Mesenchymal stem cell (in vitro differentiated cells and primary cell): ENCODE data around the gene TSPAN3.

Experiments used
- DNase-seq: peaks from one replicate; pipeline ENCODE4 v3.0.0-alpha.2; 2013
- H2AFZ ChIP-seq: one replicate; pipeline ENCODE4 v1.6.1; 2013; ENCODE audit warnings: low read depth, mild to moderate bottlenecking, control low read depth, inconsistent platforms, low read length, moderate library complexity
- H2AK5ac ChIP-seq: 2 replicates; pipeline ENCODE4 v1.6.1; 2013; ENCODE audit warnings: low read length, moderate library complexity, mild to moderate bottlenecking, inconsistent platforms; ENCODE audit not compliant: severe bottlenecking
- H2BK120ac ChIP-seq: one replicate; pipeline ENCODE4 v1.6.1; 2013; ENCODE audit warnings: low read depth, mild to moderate bottlenecking, inconsistent platforms, low read length, moderate library complexity
- H2BK12ac ChIP-seq, 2 experiments: one replicate each; pipeline ENCODE4 v1.6.1; 2013; ENCODE audit warnings: inconsistent platforms in 2 of 2, low read length in 2 of 2, mild to moderate bottlenecking in 2 of 2, moderate library complexity in 2 of 2, control low read depth in 1 of 2
- H2BK15ac ChIP-seq: one replicate; pipeline ENCODE4 v1.6.1; 2013; ENCODE audit warnings: mild to moderate bottlenecking, low read depth, inconsistent platforms; ENCODE audit not compliant: poor library complexity, severe bottlenecking
- H2BK5ac ChIP-seq: 2 replicates; pipeline ENCODE4 v1.6.1; 2013; ENCODE audit warnings: low read depth, mild to moderate bottlenecking, low read length, control low read depth, inconsistent platforms; ENCODE audit not compliant: poor library complexity, severe bottlenecking
- H3K14ac ChIP-seq, 2 experiments: one replicate each; pipeline ENCODE4 v1.6.1; 2013; ENCODE audit warnings: inconsistent platforms in 2 of 2, low read length in 2 of 2, control low read depth in 1 of 2, mild to moderate bottlenecking in 1 of 2, moderate library complexity in 1 of 2
- H3K18ac ChIP-seq, 2 experiments: one replicate each; pipeline ENCODE4 v1.6.1; 2013; ENCODE audit warnings: inconsistent platforms in 2 of 2, low read length in 2 of 2, control low read depth in 1 of 2, low read depth in 1 of 2, mild to moderate bottlenecking in 1 of 2
- H3K23ac ChIP-seq, 2 experiments: one replicate each; pipeline ENCODE4 v1.6.1; 2013; ENCODE audit warnings: inconsistent platforms in 2 of 2, low read length in 2 of 2, mild to moderate bottlenecking in 2 of 2, moderate library complexity in 2 of 2, control low read depth in 1 of 2
- H3K27ac ChIP-seq: 2 replicates; pipeline ENCODE4 v1.5.1; 2013; ENCODE audit warnings: mild to moderate bottlenecking, moderate library complexity, low read length, control low read depth, inconsistent platforms; ENCODE audit not compliant: poor library complexity, severe bottlenecking
- H3K27me3 ChIP-seq, 2 experiments: 2 replicates each; pipeline versions ENCODE4 v1.6.1 to v1.7.0; 2013; ENCODE audit warnings: low read length in 2 of 2, mild to moderate bottlenecking in 2 of 2, moderate library complexity in 2 of 2, control low read depth in 1 of 2, inconsistent platforms in 1 of 2; ENCODE audit not compliant: control insufficient read depth in 1 of 2, insufficient read depth in 1 of 2
- H3K36me3 ChIP-seq, 2 experiments: 2 replicates each; pipeline versions ENCODE4 v1.6.1 to v1.7.0; 2013; ENCODE audit warnings: low read length in 2 of 2, control low read depth in 1 of 2, inconsistent platforms in 1 of 2, low read depth in 1 of 2, mild to moderate bottlenecking in 1 of 2; ENCODE audit not compliant: insufficient read depth in 2 of 2, control insufficient read depth in 1 of 2
- H3K4ac ChIP-seq, 2 experiments: one replicate each; pipeline ENCODE4 v1.6.1; 2013; ENCODE audit warnings: inconsistent platforms in 2 of 2, low read length in 2 of 2, mild to moderate bottlenecking in 2 of 2, moderate library complexity in 2 of 2, control low read depth in 1 of 2, low read depth in 1 of 2
- H3K4me1 ChIP-seq: 2 replicates; pipeline ENCODE4 v1.6.1; 2013; ENCODE audit warnings: low read depth, low read length, control low read depth; ENCODE audit not compliant: control insufficient read depth, insufficient read depth
- H3K4me2 ChIP-seq: 2 replicates; pipeline ENCODE4 v1.6.1; 2013; ENCODE audit warnings: low read length, mild to moderate bottlenecking, inconsistent platforms; ENCODE audit not compliant: poor library complexity, severe bottlenecking
- H3K4me3 ChIP-seq, 2 experiments: 2 replicates each; pipeline versions ENCODE4 v1.5.1 to v1.7.0; 2013; ENCODE audit warnings: low read length in 2 of 2, mild to moderate bottlenecking in 2 of 2, control low read depth in 1 of 2, low read depth in 1 of 2; ENCODE audit not compliant: insufficient read depth in 1 of 2
- H3K79me1 ChIP-seq: replicated peaks from 2 replicates; pipeline ENCODE4 v1.6.1; 2013; ENCODE audit warnings: mild to moderate bottlenecking, control low read depth, low read length, inconsistent platforms; ENCODE audit not compliant: poor library complexity, severe bottlenecking
- H3K9ac ChIP-seq: 2 replicates; pipeline ENCODE4 v1.7.0; 2013; ENCODE audit warnings: mild to moderate bottlenecking, low read length, moderate library complexity
- H3K9me3 ChIP-seq: 2 replicates; pipeline ENCODE4 v1.7.0; 2013; ENCODE audit warnings: mild to moderate bottlenecking, low read length; ENCODE audit not compliant: control insufficient read depth
- H4K8ac ChIP-seq: one replicate; pipeline ENCODE4 v1.6.1; 2013; ENCODE audit warnings: inconsistent platforms, mild to moderate bottlenecking, low read length, moderate library complexity
- H4K91ac ChIP-seq: one replicate; pipeline ENCODE4 v1.6.1; 2013; ENCODE audit warnings: mild to moderate bottlenecking, low read length, inconsistent platforms
- WGBS: methylation state at CpG from one replicate; pipeline ENCODE4 v1.1.7; 2013; ENCODE audit warnings: mixed read lengths; 5-methylcytosine and 5-hydroxymethylcytosine counted together

The TSPAN3 gene

GRCh38 chr15:77036537-77037387 lies 34.1 kb downstream of the TSPAN3 start:
- no peak overlapping the region for H4K91ac ChIP-seq
- H3K4me2 ChIP-seq: no peak overlapping the region
- no peak overlapping the region for H2BK15ac ChIP-seq
- peaks cover 19% of the 10 kb centered on the region for H3K4me1 ChIP-seq
- no peak overlapping the region for H2BK5ac ChIP-seq
- H3K27ac ChIP-seq: no peak overlapping the region
- no peak overlapping the region for H3K4me3 ChIP-seq
- peaks cover 10% of the 10 kb centered on the region for H3K79me1 ChIP-seq
- no peak overlapping the region for H3K23ac ChIP-seq
- no peak overlapping the region for H3K14ac ChIP-seq
- H3K9ac ChIP-seq: no peak overlapping the region
- no peak for DNase-seq
- no peak overlapping the region for H3K18ac ChIP-seq
- H3K27me3 ChIP-seq: peaks cover 0 to 2% of the 10 kb centered on the region in 2 experiments
- no peak overlapping the region for H3K4ac ChIP-seq
- H3K9me3 ChIP-seq: no peaks in the 10 kb centered on the region
- H2AK5ac ChIP-seq: no peak overlapping the region
- 95% methylated on average over 22 of the region's 22 CpGs for WGBS
- peaks cover 11 to 39% of the 10 kb centered on the region in 2 experiments for H3K36me3 ChIP-seq
- peak overlapping the region in 1 of 2 experiments; percentile 52 for H2BK12ac ChIP-seq
- H4K8ac ChIP-seq: no peak overlapping the region
- H2AFZ ChIP-seq: no peak overlapping the region
- H2BK120ac ChIP-seq: no peak overlapping the region

- Histone ChIP-seq H2BK12ac (no peak overlapping the region), H3K9me3 (no peaks in the 10 kb centered on the region), H3K27me3 (peaks cover 0 to 3% of the 10 kb centered on the region in 2 experiments), H3K4me1 (peaks cover 26% of the 10 kb centered on the region), H4K8ac (no peak overlapping the region), H3K9ac (no peak overlapping the region), H3K36me3 (peaks cover 9 to 39% of the 10 kb centered on the region in 2 experiments), H3K4me2 (no peak overlapping the region), H4K91ac (no peak overlapping the region), H3K27ac (no peak overlapping the region), H3K79me1 (peaks cover 10% of the 10 kb centered on the region), H2BK5ac (no peak overlapping the region), H2BK120ac (no peak overlapping the region), H3K4ac (no peak overlapping the region), H3K14ac (no peak overlapping the region), H3K18ac (no peak overlapping the region), H2AK5ac (no peak overlapping the region), H2BK15ac (no peak overlapping the region), H3K4me3 (no peak overlapping the region), H3K23ac (no peak overlapping the region), H2AFZ (no peak overlapping the region)
- no peak for DNase-seq
- WGBS: 94% methylated on average over 13 of the region's 13 CpGs
These were observed 34.9 kb downstream of the TSPAN3 start for GRCh38 chr15:77035999-77036471.

- DNase-seq: no peak
- 95% methylated on average over 9 of the region's 9 CpGs for WGBS
- H2BK5ac ChIP-seq: no peak overlapping the region
- H2AK5ac ChIP-seq: no peak overlapping the region
- no peak overlapping the region for H3K4ac ChIP-seq
- H3K9ac ChIP-seq: no peak overlapping the region
- no peak overlapping the region for H3K4me3 ChIP-seq
- peak overlapping the region in 1 of 2 experiments; percentile 59 for H3K18ac ChIP-seq
- peaks cover 0 to 5% of the 10 kb centered on the region in 2 experiments for H3K27me3 ChIP-seq
- H3K4me1 ChIP-seq: peaks cover 31% of the 10 kb centered on the region
- H3K9me3 ChIP-seq: no peaks in the 10 kb centered on the region
- no peak overlapping the region for H3K27ac ChIP-seq
- H3K14ac ChIP-seq: no peak overlapping the region
- no peak overlapping the region for H2AFZ ChIP-seq
- no peak overlapping the region for H4K8ac ChIP-seq
- peaks cover 9 to 39% of the 10 kb centered on the region in 2 experiments for H3K36me3 ChIP-seq
- no peak overlapping the region for H2BK120ac ChIP-seq
- H3K23ac ChIP-seq: no peak overlapping the region
- no peak overlapping the region for H2BK15ac ChIP-seq
- H2BK12ac ChIP-seq: no peak overlapping the region
- H4K91ac ChIP-seq: no peak overlapping the region
- H3K79me1 ChIP-seq: peaks cover 10% of the 10 kb centered on the region
- H3K4me2 ChIP-seq: no peak overlapping the region
These were observed 35.3 kb downstream of the TSPAN3 start for GRCh38 chr15:77035584-77035983.

GRCh38 chr15:77034695-77035489 lies 36.0 kb downstream of the TSPAN3 start:
- Histone ChIP-seq H3K9ac (no peak overlapping the region), H3K18ac (peak overlapping the region in 1 of 2 experiments; percentile 59), H3K23ac (no peak overlapping the region), H2BK120ac (no peak overlapping the region), H3K79me1 (peaks cover 10% of the 10 kb centered on the region), H3K36me3 (peaks cover 9 to 39% of the 10 kb centered on the region in 2 experiments), H3K14ac (peak overlapping the region in 1 of 2 experiments; percentile 80), H3K4me1 (peaks cover 38% of the 10 kb centered on the region), H2AFZ (no peak overlapping the region), H2AK5ac (no peak overlapping the region), H2BK5ac (no peak overlapping the region), H4K91ac (no peak overlapping the region), H3K9me3 (no peaks in the 10 kb centered on the region), H2BK12ac (peak overlapping the region in 1 of 2 experiments; percentile 35), H2BK15ac (no peak overlapping the region), H3K4me3 (no peak overlapping the region), H3K27ac (no peak overlapping the region), H3K4me2 (no peak overlapping the region), H3K27me3 (peaks cover 0 to 9% of the 10 kb centered on the region in 2 experiments), H4K8ac (peak overlapping the region; percentile 12), H3K4ac (no peak overlapping the region)
- WGBS: 75% methylated on average over 14 of the region's 14 CpGs
- DNase-seq: no peak
